SK-N-SH treated with all-trans-retinoic acid at 6 μM for 48 hours (cell line): ENCODE data around the gene FXYD2.

ENCODE experiments used
- ATAC-seq: fragments of 200-7000 bp; cut with Tn5 transposase; 3 replicates; pipeline ENCODE4 v1.9.1; 2020; ENCODE audit warnings: mild to moderate bottlenecking, moderate library complexity
- ARNTL ChIP-seq: fragments of 450-650 bp; formaldehyde crosslinking; IDR thresholded peaks from 2 replicates; pipeline ENCODE4 v1.5.0; 2020; ENCODE audit warnings: low read depth, mild to moderate bottlenecking, moderate library complexity, borderline replicate concordance
- BACH2 ChIP-seq: fragments of 250-450 bp; sonication (Bioruptor Pico); IDR thresholded peaks from 2 replicates; pipeline ENCODE4 v1.9.0; 2021; ENCODE audit warnings: mild to moderate bottlenecking, borderline replicate concordance
- CSDC2 ChIP-seq: fragments of 250-450 bp; sonication (Bioruptor Pico); IDR thresholded peaks from 2 replicates; pipeline ENCODE4 v1.5.0; 2020; ENCODE audit warnings: mild to moderate bottlenecking, moderate library complexity
- CSRNP3 ChIP-seq: fragments of 250-450 bp; sonication (Bioruptor Pico); IDR thresholded peaks from 2 replicates; pipeline ENCODE4 v1.5.1; 2021; ENCODE audit warnings: mild to moderate bottlenecking, moderate library complexity
- ESRRG ChIP-seq: fragments of 250-450 bp; sonication (Bioruptor Pico); IDR thresholded peaks from 2 replicates; pipeline ENCODE4 v1.6.1; 2021; ENCODE audit warnings: mild to moderate bottlenecking
- GLIS3 ChIP-seq: fragments of 250-450 bp; sonication (Bioruptor Pico); IDR thresholded peaks from 2 replicates; pipeline ENCODE4 v1.5.0; 2020; ENCODE audit warnings: mild to moderate bottlenecking, moderate library complexity
- RARB ChIP-seq: fragments of 250-450 bp; sonication (Bioruptor Pico); IDR thresholded peaks from 2 replicates; pipeline ENCODE4 v1.8.0; 2021; ENCODE audit warnings: mild to moderate bottlenecking, moderate library complexity
- SNAI2 ChIP-seq: fragments of 250-450 bp; sonication (Bioruptor Pico); IDR thresholded peaks from 2 replicates; pipeline ENCODE4 v1.5.0; 2020; ENCODE audit warnings: mild to moderate bottlenecking, moderate library complexity
- TCF4 ChIP-seq: fragments of 250-450 bp; sonication (Bioruptor Pico); IDR thresholded peaks from 2 replicates; pipeline ENCODE4 v1.8.0; 2021; ENCODE audit warnings: mild to moderate bottlenecking, moderate library complexity, borderline replicate concordance
- TOX ChIP-seq: fragments of 250-450 bp; sonication (Bioruptor Pico); IDR thresholded peaks from 2 replicates; pipeline ENCODE4 v1.8.0; 2021; ENCODE audit warnings: mild to moderate bottlenecking, moderate library complexity, borderline replicate concordance
- ZFP3 ChIP-seq: fragments of 250-450 bp; sonication (Bioruptor Pico); IDR thresholded peaks from 2 replicates; pipeline ENCODE4 v1.5.0; 2020; ENCODE audit warnings: mild to moderate bottlenecking, moderate library complexity
- ZNF565 ChIP-seq: fragments of 450-650 bp; formaldehyde crosslinking; conservative IDR thresholded peaks from 2 replicates; pipeline ENCODE4 v1.5.0; 2020; ENCODE audit warnings: low read depth, mild to moderate bottlenecking, moderate library complexity
- ZNF70 ChIP-seq: fragments of 450-650 bp; formaldehyde crosslinking; IDR thresholded peaks from 2 replicates; pipeline ENCODE4 v1.5.0; 2020; ENCODE audit warnings: mild to moderate bottlenecking, moderate library complexity
- ZNF8 ChIP-seq: fragments of 450-650 bp; formaldehyde crosslinking; IDR thresholded peaks from 2 replicates; pipeline ENCODE4 v1.5.0; 2020; ENCODE audit warnings: mild to moderate bottlenecking, moderate library complexity
- TF ChIP-seq, protein P1 (sequence below): fragments of 250-450 bp; sonication (Bioruptor Pico); IDR thresholded peaks from 2 replicates; pipeline ENCODE4 v1.5.1; 2020; ENCODE audit warnings: low read depth, mild to moderate bottlenecking, moderate library complexity
- TF ChIP-seq, protein P2 (sequence below): fragments of 250-450 bp; sonication (Bioruptor Pico); IDR thresholded peaks from 2 replicates; pipeline ENCODE4 v1.5.0; 2020; ENCODE audit warnings: mild to moderate bottlenecking, moderate library complexity

The FXYD2 gene

DNA sequence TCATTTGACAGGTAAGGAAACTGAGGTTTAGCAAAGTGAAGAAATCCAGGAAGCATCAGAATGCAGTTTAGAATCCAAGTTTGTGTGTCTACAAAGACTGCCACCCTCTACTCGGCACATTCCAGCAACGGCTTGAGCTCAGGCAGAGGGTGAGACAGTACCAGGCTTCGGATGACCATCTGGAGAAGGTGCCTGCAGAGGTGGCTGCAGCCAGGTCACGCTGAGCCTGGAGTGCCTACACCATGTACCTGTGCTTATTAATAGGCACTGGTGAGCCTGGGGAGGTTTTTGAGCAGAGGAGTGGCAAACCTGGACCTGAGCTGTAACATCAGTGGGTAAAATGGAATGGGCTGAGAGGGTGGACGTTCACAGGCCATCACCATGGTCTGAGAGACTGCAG lies 47.2 kb upstream of the FXYD2 start:
- TF ChIP-seq ZNF565 (CRISPR knock-in tag) (no peak), CSRNP3 (CRISPR knock-in tag) (no peak)
- no peak for ATAC-seq

- ATAC-seq, result no peak
- TF ChIP-seq ARNTL (no peak), RARB (CRISPR knock-in tag) (no peak), ESRRG (CRISPR knock-in tag) (no peak), SNAI2 (no peak), TCF4 (CRISPR knock-in tag) (no peak), ZNF565 (CRISPR knock-in tag) (no peak)
- TF ChIP-seq, protein P1, sequence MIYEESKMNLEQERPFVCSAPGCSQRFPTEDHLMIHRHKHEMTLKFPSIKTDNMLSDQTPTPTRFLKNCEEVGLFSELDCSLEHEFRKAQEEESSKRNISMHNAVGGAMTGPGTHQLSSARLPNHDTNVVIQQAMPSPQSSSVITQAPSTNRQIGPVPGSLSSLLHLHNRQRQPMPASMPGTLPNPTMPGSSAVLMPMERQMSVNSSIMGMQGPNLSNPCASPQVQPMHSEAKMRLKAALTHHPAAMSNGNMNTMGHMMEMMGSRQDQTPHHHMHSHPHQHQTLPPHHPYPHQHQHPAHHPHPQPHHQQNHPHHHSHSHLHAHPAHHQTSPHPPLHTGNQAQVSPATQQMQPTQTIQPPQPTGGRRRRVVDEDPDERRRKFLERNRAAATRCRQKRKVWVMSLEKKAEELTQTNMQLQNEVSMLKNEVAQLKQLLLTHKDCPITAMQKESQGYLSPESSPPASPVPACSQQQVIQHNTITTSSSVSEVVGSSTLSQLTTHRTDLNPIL (CRISPR knock-in tag), result no peak
These were observed 46.6 kb upstream of the FXYD2 start for GRCh38 chr11:117871160-117871559.

GRCh38 chr11:117870103-117870952 lies 45.8 kb upstream of the FXYD2 start:
- no peak; the same call in 2 of the 3 replicates for ATAC-seq

DNA sequence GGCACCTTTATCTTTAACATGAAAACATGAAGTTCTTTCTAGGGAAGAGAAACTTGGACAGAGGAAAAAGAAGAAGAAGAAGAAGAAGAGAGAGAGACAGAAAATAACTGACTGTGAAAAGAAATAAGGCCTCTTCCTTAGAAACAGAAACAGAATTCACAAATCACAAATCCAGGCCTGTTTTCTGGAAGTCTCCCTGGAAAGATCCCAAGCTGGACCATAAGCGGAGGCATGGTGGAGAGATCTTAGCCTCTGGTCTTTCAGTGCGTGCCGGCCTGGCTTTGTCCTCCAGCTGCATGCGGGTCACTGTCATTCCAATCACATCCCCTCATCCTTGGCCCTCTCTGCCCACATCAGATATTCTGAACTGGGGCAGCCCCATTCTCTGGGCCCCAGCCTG lies 45.1 kb upstream of the FXYD2 start:
- no peak for ATAC-seq
- TF ChIP-seq ZFP3 (CRISPR knock-in tag) (no peak), TOX (CRISPR knock-in tag) (no peak), GLIS3 (CRISPR knock-in tag) (no peak), CSDC2 (CRISPR knock-in tag) (no peak), ESRRG (CRISPR knock-in tag) (no peak), ZNF70 (CRISPR knock-in tag) (no peak), ZNF8 (CRISPR knock-in tag) (no peak)
- TF ChIP-seq, protein P2, sequence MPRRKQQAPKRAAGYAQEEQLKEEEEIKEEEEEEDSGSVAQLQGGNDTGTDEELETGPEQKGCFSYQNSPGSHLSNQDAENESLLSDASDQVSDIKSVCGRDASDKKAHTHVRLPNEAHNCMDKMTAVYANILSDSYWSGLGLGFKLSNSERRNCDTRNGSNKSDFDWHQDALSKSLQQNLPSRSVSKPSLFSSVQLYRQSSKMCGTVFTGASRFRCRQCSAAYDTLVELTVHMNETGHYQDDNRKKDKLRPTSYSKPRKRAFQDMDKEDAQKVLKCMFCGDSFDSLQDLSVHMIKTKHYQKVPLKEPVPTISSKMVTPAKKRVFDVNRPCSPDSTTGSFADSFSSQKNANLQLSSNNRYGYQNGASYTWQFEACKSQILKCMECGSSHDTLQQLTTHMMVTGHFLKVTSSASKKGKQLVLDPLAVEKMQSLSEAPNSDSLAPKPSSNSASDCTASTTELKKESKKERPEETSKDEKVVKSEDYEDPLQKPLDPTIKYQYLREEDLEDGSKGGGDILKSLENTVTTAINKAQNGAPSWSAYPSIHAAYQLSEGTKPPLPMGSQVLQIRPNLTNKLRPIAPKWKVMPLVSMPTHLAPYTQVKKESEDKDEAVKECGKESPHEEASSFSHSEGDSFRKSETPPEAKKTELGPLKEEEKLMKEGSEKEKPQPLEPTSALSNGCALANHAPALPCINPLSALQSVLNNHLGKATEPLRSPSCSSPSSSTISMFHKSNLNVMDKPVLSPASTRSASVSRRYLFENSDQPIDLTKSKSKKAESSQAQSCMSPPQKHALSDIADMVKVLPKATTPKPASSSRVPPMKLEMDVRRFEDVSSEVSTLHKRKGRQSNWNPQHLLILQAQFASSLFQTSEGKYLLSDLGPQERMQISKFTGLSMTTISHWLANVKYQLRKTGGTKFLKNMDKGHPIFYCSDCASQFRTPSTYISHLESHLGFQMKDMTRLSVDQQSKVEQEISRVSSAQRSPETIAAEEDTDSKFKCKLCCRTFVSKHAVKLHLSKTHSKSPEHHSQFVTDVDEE (CRISPR knock-in tag), result no peak

More at GRCh38 chr11:117870103-117870952, 45.8 kb upstream of the FXYD2 start:
- TF ChIP-seq BACH2 (CRISPR knock-in tag) (no peak), ZNF70 (CRISPR knock-in tag) (no peak), GLIS3 (CRISPR knock-in tag) (no peak)
- TF ChIP-seq, protein P2 (CRISPR knock-in tag), result no peak
